ENCODE results near the gene ABCE1. TPM values are rescaled to one million over a fixed set of nuclear protein-coding genes. Genes with fewer than 3 reads are reported as not detected.

Gene ABCE1
- total RNA-seq, 1 donor from 2014 or later, result 81.1 TPM

DNA sequence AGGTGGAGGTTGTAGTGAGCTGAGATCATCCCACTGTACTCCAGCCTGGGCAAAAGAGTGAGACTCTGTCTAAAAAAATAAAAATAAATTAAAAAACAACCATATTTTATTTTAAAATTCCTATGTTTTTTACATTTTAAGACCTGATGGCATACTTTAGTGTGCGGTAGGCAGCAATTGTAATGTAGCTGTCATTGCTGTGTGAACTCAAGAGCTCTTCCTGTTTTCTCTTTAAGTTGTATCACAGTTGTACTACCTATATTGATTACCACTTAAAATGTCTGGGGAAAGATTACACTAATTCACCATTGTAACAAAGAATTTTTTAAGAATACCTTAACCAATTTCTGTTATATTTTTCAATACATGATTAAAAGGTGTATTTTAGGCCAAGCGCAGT lies 27.3 kb downstream of the ABCE1 start:
- no peaks in the 10 kb centered on the region for H3K79me2 ChIP-seq (ENCODE audit: insufficient read depth, low read length)
- peaks cover 63% of the 10 kb centered on the region for H3K36me3 ChIP-seq (ENCODE audit: insufficient read depth, low read length)
- no peak overlapping the region for H3K4me3 ChIP-seq (ENCODE audit: insufficient read depth, low read depth, low read length)
- Mint-ChIP-seq H3K36me3 (ENCODE audit: low read depth, unreplicated experiment) (peaks cover 9% of the 10 kb centered on the region), H3K27ac (ENCODE audit: unreplicated experiment) (no peak overlapping the region), H3K9me3 (ENCODE audit: unreplicated experiment) (no peaks in the 10 kb centered on the region), H3K27me3 (ENCODE audit: low read depth, unreplicated experiment) (no peaks in the 10 kb centered on the region), H3K4me1 (ENCODE audit: low read depth, unreplicated experiment) (peaks cover 4% of the 10 kb centered on the region), H3K4me3 (ENCODE audit: unreplicated experiment) (no peak overlapping the region)
- DNase-seq (ENCODE audit: low read depth), result no peak
- no peaks in the 10 kb centered on the region for H4K20me1 ChIP-seq (ENCODE audit: insufficient read depth, low read length)
- no peak for FAIRE-seq
- H3K4me2 ChIP-seq (ENCODE audit: low read length), result no peak overlapping the region
- H3K27me3 ChIP-seq (ENCODE audit: insufficient read depth, low read length), result no peaks in the 10 kb centered on the region
- H3K9me3 ChIP-seq (ENCODE audit: insufficient read depth, low read depth, low read length), result no peaks in the 10 kb centered on the region
- no peak overlapping the region for H3K27ac ChIP-seq (ENCODE audit: low read depth, low read length)
- no peak overlapping the region for H2AFZ ChIP-seq (ENCODE audit: low read depth, low read length)
- TF ChIP-seq EZH2 (IDR thresholded peaks at IDR 0.05; ENCODE audit: insufficient read depth, low read length), result no peak
- TF ChIP-seq, protein P1, sequence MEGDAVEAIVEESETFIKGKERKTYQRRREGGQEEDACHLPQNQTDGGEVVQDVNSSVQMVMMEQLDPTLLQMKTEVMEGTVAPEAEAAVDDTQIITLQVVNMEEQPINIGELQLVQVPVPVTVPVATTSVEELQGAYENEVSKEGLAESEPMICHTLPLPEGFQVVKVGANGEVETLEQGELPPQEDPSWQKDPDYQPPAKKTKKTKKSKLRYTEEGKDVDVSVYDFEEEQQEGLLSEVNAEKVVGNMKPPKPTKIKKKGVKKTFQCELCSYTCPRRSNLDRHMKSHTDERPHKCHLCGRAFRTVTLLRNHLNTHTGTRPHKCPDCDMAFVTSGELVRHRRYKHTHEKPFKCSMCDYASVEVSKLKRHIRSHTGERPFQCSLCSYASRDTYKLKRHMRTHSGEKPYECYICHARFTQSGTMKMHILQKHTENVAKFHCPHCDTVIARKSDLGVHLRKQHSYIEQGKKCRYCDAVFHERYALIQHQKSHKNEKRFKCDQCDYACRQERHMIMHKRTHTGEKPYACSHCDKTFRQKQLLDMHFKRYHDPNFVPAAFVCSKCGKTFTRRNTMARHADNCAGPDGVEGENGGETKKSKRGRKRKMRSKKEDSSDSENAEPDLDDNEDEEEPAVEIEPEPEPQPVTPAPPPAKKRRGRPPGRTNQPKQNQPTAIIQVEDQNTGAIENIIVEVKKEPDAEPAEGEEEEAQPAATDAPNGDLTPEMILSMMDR (IDR thresholded peaks at IDR 0.05; ENCODE audit: insufficient read depth, low read depth, low read length), result no peak
- H3K9ac ChIP-seq (ENCODE audit: low read length), result no peak overlapping the region
- peaks cover 3% of the 10 kb centered on the region for H3K4me1 ChIP-seq (ENCODE audit: insufficient read depth, low read length)

- no peaks in the 10 kb centered on the region for H3K27me3 Mint-ChIP-seq (ENCODE audit: low read depth, unreplicated experiment)
- Histone ChIP-seq H3K4me1 (ENCODE audit: insufficient read depth, low read length) (peaks cover 18% of the 10 kb centered on the region), H4K20me1 (ENCODE audit: insufficient read depth, low read length) (no peaks in the 10 kb centered on the region), H3K9ac (ENCODE audit: low read length) (no peak overlapping the region), H3K36me3 (ENCODE audit: insufficient read depth, low read length) (peaks cover 31% of the 10 kb centered on the region), H3K27me3 (ENCODE audit: insufficient read depth, low read length) (no peaks in the 10 kb centered on the region), H3K79me2 (ENCODE audit: insufficient read depth, low read length) (no peaks in the 10 kb centered on the region), H3K4me3 (ENCODE audit: insufficient read depth, low read depth, low read length) (no peak overlapping the region), H3K4me2 (ENCODE audit: low read length) (peak overlapping the region; percentile 37), H3K9me3 (ENCODE audit: insufficient read depth, low read depth, low read length) (no peaks in the 10 kb centered on the region), H3K27ac (ENCODE audit: low read depth, low read length) (peak overlapping the region; percentile 51), H2AFZ (ENCODE audit: low read depth, low read length) (no peak overlapping the region)
- peaks cover 24% of the 10 kb centered on the region for H3K4me1 Mint-ChIP-seq (ENCODE audit: low read depth, unreplicated experiment)
- no peak overlapping the region for H3K4me3 Mint-ChIP-seq (ENCODE audit: unreplicated experiment)
- H3K9me3 Mint-ChIP-seq (ENCODE audit: unreplicated experiment), result no peaks in the 10 kb centered on the region
- no peak for DNase-seq (ENCODE audit: low read depth)
- no peak overlapping the region for H3K27ac Mint-ChIP-seq (ENCODE audit: unreplicated experiment)
- FAIRE-seq, result no peak
- H3K36me3 Mint-ChIP-seq (ENCODE audit: low read depth, unreplicated experiment), result peaks cover 9% of the 10 kb centered on the region
- TF ChIP-seq, protein P1 (IDR thresholded peaks at IDR 0.05; ENCODE audit: insufficient read depth, low read depth, low read length), result no peak
- TF ChIP-seq EZH2 (IDR thresholded peaks at IDR 0.05; ENCODE audit: insufficient read depth, low read length), result no peak
Measured at GRCh38 chr4:145130130-145130529, 32.0 kb downstream of the ABCE1 start.

GRCh38 chr4:145130788-145131399 lies 32.8 kb downstream of the ABCE1 start:
- Mint-ChIP-seq H3K9me3 (ENCODE audit: unreplicated experiment) (no peaks in the 10 kb centered on the region), H3K27me3 (ENCODE audit: low read depth, unreplicated experiment) (no peaks in the 10 kb centered on the region), H3K4me1 (ENCODE audit: low read depth, unreplicated experiment) (peaks cover 24% of the 10 kb centered on the region), H3K4me3 (ENCODE audit: unreplicated experiment) (no peak overlapping the region), H3K27ac (ENCODE audit: unreplicated experiment) (peak overlapping the region; percentile 75), H3K36me3 (ENCODE audit: low read depth, unreplicated experiment) (peaks cover 9% of the 10 kb centered on the region)
- Histone ChIP-seq H3K9me3 (ENCODE audit: insufficient read depth, low read depth, low read length) (no peaks in the 10 kb centered on the region), H2AFZ (ENCODE audit: low read depth, low read length) (no peak overlapping the region), H3K9ac (ENCODE audit: low read length) (no peak overlapping the region), H3K4me1 (ENCODE audit: insufficient read depth, low read length) (peaks cover 18% of the 10 kb centered on the region), H3K27me3 (ENCODE audit: insufficient read depth, low read length) (no peaks in the 10 kb centered on the region), H3K36me3 (ENCODE audit: insufficient read depth, low read length) (peaks cover 25% of the 10 kb centered on the region), H3K4me2 (ENCODE audit: low read length) (peak overlapping the region; percentile 37), H3K27ac (ENCODE audit: low read depth, low read length) (peak overlapping the region; percentile 51), H3K79me2 (ENCODE audit: insufficient read depth, low read length) (no peaks in the 10 kb centered on the region), H4K20me1 (ENCODE audit: insufficient read depth, low read length) (no peaks in the 10 kb centered on the region), H3K4me3 (ENCODE audit: insufficient read depth, low read depth, low read length) (no peak overlapping the region)
- FAIRE-seq (peak; percentile 95), DNase-seq (ENCODE audit: low read depth) (peak; percentile 95)
- no peak for TF ChIP-seq EZH2 (IDR thresholded peaks at IDR 0.05; ENCODE audit: insufficient read depth, low read length)
- TF ChIP-seq, protein P1 (IDR thresholded peaks at IDR 0.05; ENCODE audit: insufficient read depth, low read depth, low read length), result no peak
